ENCODE data around the gene LAMTOR4. TPM values are rescaled to one million over a fixed set of nuclear protein-coding genes. Genes with fewer than 3 reads are reported as not detected.

LAMTOR4 gene
- total RNA-seq, 4 donors from 2014 or later: 117 to 184 (median 152) TPM

DNA sequence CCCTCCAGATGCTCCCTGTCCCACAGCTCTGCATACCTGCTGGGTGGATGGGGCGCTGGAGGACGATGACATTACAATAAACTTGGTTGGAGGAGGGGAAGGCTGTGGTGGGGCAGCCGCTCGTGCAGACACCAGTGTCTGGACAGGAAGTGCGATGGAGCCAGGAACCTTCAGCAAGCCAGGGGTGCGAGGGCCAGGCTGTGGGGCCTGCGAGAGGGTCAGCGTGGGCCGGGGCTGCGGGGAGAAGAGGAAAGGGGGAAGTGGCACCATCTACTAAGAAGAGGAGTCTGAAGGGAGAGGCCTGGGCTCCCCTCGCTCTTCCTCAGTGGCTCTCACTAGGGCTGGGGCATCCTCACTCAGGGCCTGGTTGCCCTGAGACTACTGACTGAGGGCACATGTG lies 40.8 kb upstream of the LAMTOR4 start:
- TF ChIP-seq POLR2AphosphoS5 (IDR thresholded peaks at IDR 0.05): no peak
- no peak for TF ChIP-seq EP300 (IDR thresholded peaks at IDR 0.05)
- TF ChIP-seq, protein P1, sequence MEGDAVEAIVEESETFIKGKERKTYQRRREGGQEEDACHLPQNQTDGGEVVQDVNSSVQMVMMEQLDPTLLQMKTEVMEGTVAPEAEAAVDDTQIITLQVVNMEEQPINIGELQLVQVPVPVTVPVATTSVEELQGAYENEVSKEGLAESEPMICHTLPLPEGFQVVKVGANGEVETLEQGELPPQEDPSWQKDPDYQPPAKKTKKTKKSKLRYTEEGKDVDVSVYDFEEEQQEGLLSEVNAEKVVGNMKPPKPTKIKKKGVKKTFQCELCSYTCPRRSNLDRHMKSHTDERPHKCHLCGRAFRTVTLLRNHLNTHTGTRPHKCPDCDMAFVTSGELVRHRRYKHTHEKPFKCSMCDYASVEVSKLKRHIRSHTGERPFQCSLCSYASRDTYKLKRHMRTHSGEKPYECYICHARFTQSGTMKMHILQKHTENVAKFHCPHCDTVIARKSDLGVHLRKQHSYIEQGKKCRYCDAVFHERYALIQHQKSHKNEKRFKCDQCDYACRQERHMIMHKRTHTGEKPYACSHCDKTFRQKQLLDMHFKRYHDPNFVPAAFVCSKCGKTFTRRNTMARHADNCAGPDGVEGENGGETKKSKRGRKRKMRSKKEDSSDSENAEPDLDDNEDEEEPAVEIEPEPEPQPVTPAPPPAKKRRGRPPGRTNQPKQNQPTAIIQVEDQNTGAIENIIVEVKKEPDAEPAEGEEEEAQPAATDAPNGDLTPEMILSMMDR (IDR thresholded peaks at IDR 0.05): no peak
- TF ChIP-seq POLR2A (IDR thresholded peaks at IDR 0.05; ENCODE audit: low read depth): no peak
- no peak overlapping the region for H3K27ac ChIP-seq (replicated peaks in 1 of 4)
- peaks cover 60 to 100% (median 99%) of the 10 kb centered on the region in 4 donors for H3K36me3 ChIP-seq
- WGBS: 80% methylated on average over 10 of the region's 11 CpGs
- H3K4me3 ChIP-seq: no peak overlapping the region
- H3K27me3 ChIP-seq: no peaks in the 10 kb centered on the region
- no peaks in the 10 kb centered on the region for H3K9me3 ChIP-seq
- no peak for DNase-seq (ENCODE audit: extremely low spot score)
- H3K4me1 ChIP-seq: peaks cover 0 to 6% (median 2%) of the 10 kb centered on the region in 4 donors
- intact Hi-C loops (cut with DNase I): no loop called here

DNA sequence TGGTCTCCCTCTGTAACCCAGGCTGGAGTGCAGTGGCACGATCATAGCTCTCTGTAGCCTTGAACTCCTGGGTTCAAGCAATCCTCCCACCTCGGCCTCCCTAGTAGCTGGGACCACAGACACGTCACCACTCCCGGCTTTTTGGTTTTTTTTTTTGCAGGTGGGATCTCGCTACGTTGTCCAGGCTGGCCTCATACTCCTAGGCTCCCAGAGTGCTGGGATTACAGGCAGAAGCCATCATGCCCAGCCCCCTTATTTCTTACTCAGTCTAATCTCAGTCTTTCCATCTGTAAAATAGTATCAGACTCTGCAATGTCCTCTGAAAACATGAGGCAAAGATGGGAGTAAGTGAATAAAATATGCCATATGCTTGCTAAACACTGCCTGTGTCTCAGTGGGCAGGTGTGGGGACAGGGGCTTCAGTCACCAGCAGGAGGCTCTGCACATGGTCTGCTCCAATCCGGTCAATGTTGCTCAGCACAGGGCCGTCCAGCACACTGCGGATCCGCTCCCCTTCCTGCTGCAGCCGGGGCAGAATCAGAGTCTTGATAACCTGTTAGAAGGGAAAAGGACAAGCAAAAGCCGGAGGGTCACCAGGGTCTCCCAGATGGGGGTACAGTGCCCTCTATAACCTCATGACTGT lies 39.1 kb upstream of the LAMTOR4 start:
- Histone ChIP-seq H3K4me3 (no peak overlapping the region), H3K9me3 (no peaks in the 10 kb centered on the region), H3K27ac (replicated peaks in 1 of 4) (no peak overlapping the region), H3K36me3 (peaks cover 53 to 99% (median 96%) of the 10 kb centered on the region in 4 donors), H3K4me1 (no peaks in the 10 kb centered on the region), H3K27me3 (no peaks in the 10 kb centered on the region)
- 85% methylated on average over 12 of the region's 12 CpGs for WGBS
- DNase-seq (ENCODE audit: extremely low spot score): no peak
- intact Hi-C loops (cut with DNase I): no loop called here
- no peak for TF ChIP-seq POLR2A (IDR thresholded peaks at IDR 0.05; ENCODE audit: low read depth)
- no peak for TF ChIP-seq EP300 (IDR thresholded peaks at IDR 0.05)
- TF ChIP-seq, protein P1 (IDR thresholded peaks at IDR 0.05): no peak
- TF ChIP-seq POLR2AphosphoS5 (IDR thresholded peaks at IDR 0.05): no peak

DNA sequence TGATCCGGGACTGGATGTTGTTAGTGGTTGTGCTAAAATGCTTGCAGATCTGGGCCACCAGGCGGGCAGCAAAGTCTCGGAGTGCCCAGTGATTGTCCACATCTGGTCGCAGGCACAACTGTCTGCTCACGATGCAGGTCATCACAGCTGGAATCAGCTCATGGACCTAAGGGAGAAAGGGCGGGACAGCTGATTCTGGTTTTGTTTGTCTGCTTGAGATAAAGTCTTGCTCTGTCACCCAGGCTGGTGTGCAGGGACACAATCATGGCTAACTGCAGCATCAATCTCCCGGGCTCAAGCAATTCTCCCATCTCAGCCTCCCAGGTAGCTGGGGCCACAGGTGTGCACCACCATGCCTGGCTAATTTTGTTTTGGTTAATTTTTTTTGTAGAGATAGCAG lies 37.6 kb upstream of the LAMTOR4 start:
- H3K9me3 ChIP-seq: no peaks in the 10 kb centered on the region
- H3K36me3 ChIP-seq: peaks cover 38 to 89% (median 81%) of the 10 kb centered on the region in 4 donors
- DNase-seq (ENCODE audit: extremely low spot score): no peak
- H3K4me1 ChIP-seq: no peaks in the 10 kb centered on the region
- H3K27me3 ChIP-seq: no peaks in the 10 kb centered on the region
- 93% methylated on average over 6 of the region's 7 CpGs for WGBS
- no peak overlapping the region for H3K27ac ChIP-seq (replicated peaks in 1 of 4)
- no peak overlapping the region for H3K4me3 ChIP-seq
- intact Hi-C loops (cut with DNase I): no loop called here
- no peak for TF ChIP-seq POLR2AphosphoS5 (IDR thresholded peaks at IDR 0.05)
- TF ChIP-seq, protein P1 (IDR thresholded peaks at IDR 0.05): no peak
- TF ChIP-seq EP300 (IDR thresholded peaks at IDR 0.05): no peak
- no peak for TF ChIP-seq POLR2A (IDR thresholded peaks at IDR 0.05; ENCODE audit: low read depth)

DNA sequence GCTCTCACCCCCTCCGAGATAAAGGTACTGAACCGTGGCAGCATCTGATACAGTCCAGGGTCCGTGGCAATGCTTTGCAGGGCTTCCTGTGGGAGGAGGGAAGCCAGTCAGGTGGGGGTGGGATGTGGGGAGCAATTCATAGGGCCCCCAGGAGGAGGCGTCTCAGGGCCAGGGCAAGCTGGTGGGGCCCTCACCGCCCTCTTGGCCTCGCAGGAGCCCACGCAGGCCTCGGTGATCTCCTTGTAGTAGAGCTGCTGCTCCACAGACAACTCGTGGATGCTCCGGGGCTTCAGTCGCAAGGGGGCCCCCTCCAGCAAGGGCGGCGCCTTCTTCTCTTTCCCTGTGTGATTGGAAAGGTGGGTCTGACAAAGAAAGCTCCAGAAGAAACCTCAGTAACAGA lies 36.8 kb upstream of the LAMTOR4 start:
- Histone ChIP-seq H3K4me3 (no peak overlapping the region), H3K27ac (replicated peaks in 1 of 4) (no peak overlapping the region), H3K9me3 (no peaks in the 10 kb centered on the region), H3K4me1 (no peaks in the 10 kb centered on the region), H3K27me3 (no peaks in the 10 kb centered on the region), H3K36me3 (peaks cover 30 to 82% (median 74%) of the 10 kb centered on the region in 4 donors)
- TF ChIP-seq EP300 (IDR thresholded peaks at IDR 0.05): no peak
- TF ChIP-seq, protein P1 (IDR thresholded peaks at IDR 0.05): no peak
- TF ChIP-seq POLR2AphosphoS5 (IDR thresholded peaks at IDR 0.05): no peak
- TF ChIP-seq POLR2A (IDR thresholded peaks at IDR 0.05; ENCODE audit: low read depth): no peak
- intact Hi-C loops (cut with DNase I): no loop called here
- 78% methylated on average over 7 of the region's 13 CpGs for WGBS
- DNase-seq (ENCODE audit: extremely low spot score): no peak

DNA sequence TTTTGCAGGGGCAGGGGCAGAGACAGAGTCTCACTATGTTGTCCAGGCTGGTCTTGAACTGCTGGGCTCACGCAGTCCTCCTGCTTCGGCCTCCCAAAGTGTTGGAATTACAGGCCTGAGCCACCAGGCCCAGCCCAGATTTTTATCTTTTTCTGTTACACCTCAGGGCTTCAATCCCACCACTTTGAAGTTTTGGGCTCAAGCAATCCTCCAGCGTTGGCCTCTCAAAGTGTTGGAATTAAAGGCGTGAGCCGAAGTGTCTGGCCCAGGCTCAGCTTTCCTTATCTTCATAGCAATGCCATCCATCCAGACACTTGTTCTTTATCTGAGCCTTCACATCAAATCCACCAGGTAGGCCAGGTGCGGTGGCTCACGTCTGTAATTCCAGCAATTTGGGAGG lies 33.7 kb upstream of the LAMTOR4 start:
- Histone ChIP-seq H3K27ac (replicated peaks in 1 of 4) (no peak overlapping the region), H3K36me3 (peaks cover 15 to 51% (median 43%) of the 10 kb centered on the region in 4 donors), H3K27me3 (no peaks in the 10 kb centered on the region), H3K9me3 (no peaks in the 10 kb centered on the region), H3K4me1 (peaks cover 8 to 18% (median 14%) of the 10 kb centered on the region in 4 donors), H3K4me3 (no peak overlapping the region)
- intact Hi-C loops (cut with DNase I): no loop called here
- 82% methylated on average over 7 of the region's 7 CpGs for WGBS
- DNase-seq (ENCODE audit: extremely low spot score): no peak
- TF ChIP-seq POLR2AphosphoS5 (IDR thresholded peaks at IDR 0.05): no peak
- TF ChIP-seq, protein P1 (IDR thresholded peaks at IDR 0.05): no peak
- no peak for TF ChIP-seq EP300 (IDR thresholded peaks at IDR 0.05)
- no peak for TF ChIP-seq POLR2A (IDR thresholded peaks at IDR 0.05; ENCODE audit: low read depth)

Measured in esophagus muscularis mucosa (tissue), 4 donors.